ENCODE results near the gene TENT4A.

GRCh38 chr5:6761333-6761732, 48.1 kb downstream of the TENT4A start:
- no peak for TF ChIP-seq PAWR (CRISPR knock-in tag; IDR thresholded peaks at IDR 0.05; ENCODE audit: borderline replicate concordance)
- TF ChIP-seq TARDBP (CRISPR knock-in tag; IDR thresholded peaks at IDR 0.05): no peak
- no peak for TF ChIP-seq IKZF4 (CRISPR knock-in tag; IDR thresholded peaks at IDR 0.05; ENCODE audit: borderline replicate concordance, low read depth, not compliant biosample characterization)

All from HepG2 (cell line).